ENCODE data around the gene SAMM50.

SAMM50 gene

GRCh38 chr22:44024288-44024921, 69.2 kb downstream of the SAMM50 start, which contains the start of gene PARVB:
Gene PARVB (plus strand): TSS chr22:44024302. CDS start chr22:44024340, 38 bp downstream.
- TF ChIP-seq, protein P1, sequence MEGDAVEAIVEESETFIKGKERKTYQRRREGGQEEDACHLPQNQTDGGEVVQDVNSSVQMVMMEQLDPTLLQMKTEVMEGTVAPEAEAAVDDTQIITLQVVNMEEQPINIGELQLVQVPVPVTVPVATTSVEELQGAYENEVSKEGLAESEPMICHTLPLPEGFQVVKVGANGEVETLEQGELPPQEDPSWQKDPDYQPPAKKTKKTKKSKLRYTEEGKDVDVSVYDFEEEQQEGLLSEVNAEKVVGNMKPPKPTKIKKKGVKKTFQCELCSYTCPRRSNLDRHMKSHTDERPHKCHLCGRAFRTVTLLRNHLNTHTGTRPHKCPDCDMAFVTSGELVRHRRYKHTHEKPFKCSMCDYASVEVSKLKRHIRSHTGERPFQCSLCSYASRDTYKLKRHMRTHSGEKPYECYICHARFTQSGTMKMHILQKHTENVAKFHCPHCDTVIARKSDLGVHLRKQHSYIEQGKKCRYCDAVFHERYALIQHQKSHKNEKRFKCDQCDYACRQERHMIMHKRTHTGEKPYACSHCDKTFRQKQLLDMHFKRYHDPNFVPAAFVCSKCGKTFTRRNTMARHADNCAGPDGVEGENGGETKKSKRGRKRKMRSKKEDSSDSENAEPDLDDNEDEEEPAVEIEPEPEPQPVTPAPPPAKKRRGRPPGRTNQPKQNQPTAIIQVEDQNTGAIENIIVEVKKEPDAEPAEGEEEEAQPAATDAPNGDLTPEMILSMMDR (IDR thresholded peaks at IDR 0.05; ENCODE audit: low read depth, low read length, missing control alignments): no peak
- H3K4me3 ChIP-seq (ENCODE audit: low read depth, low read length): peak within 1 kb of the TSS; percentile 62
- peak within 1 kb of the TSS; percentile 87 for H3K27ac ChIP-seq
- H3K27me3 ChIP-seq (replicated peaks): no peaks in the 10 kb centered on the region
- DNase-seq: no peak
- in situ Hi-C loops (cut with HindIII; ENCODE audit: low pct_ligation_motif_present, low sequenced_read_pairs): no loop called here
- H3K36me3 ChIP-seq (replicated peaks): no peaks in the 10 kb centered on the region

DNA sequence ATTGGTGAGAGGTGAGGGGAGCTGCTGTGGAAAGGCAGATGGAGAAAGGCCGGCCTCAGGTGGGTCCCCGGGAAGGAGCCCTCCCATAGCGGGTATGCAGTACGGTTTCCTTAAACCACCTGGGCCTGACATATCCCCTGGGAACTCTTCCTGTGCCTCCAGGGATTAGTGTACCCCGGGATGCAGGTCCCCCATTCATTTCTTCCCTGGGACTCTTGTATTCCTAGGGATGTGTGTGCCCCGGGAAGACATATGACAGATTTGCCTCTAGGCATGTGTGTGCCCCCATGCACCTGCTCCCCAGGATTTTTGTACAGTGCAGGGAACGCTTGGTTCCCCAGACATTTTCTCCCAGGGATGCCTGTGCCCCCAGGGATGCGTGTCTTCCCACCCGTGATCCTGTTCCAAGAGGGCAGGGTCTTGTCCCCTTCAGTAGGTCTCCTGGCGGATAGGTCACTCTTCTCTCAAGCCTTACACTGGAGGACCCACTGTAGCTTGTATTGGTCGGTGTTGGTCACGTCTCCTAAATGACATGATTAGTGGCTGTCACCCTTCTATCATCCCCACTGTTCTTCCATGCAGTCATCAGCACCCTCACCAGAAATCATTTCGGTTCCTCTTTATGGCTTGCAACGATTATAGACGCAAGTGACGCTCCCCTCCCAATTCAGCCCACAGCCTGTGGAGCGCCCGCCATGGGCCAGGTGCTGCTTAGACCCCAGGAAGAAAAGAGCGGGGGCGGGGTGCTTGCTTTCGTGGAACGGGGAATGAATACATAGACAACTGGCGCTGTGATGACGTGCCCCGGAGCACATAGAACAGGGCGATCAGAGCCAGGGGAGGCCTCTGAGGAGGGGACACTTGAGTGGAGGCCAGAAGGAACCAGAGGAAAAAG, 70.2 kb downstream of the SAMM50 start:
- DNase-seq: no peak
- no peaks in the 10 kb centered on the region for H3K36me3 ChIP-seq (replicated peaks)
- peak overlapping the region; percentile 87 for H3K27ac ChIP-seq
- in situ Hi-C loops (cut with HindIII; ENCODE audit: low pct_ligation_motif_present, low sequenced_read_pairs): no loop called here
- H3K4me3 ChIP-seq (ENCODE audit: low read depth, low read length): peak overlapping the region; percentile 60
- TF ChIP-seq, protein P1 (IDR thresholded peaks at IDR 0.05; ENCODE audit: low read depth, low read length, missing control alignments): no peak
- H3K27me3 ChIP-seq (replicated peaks): no peaks in the 10 kb centered on the region

DNA sequence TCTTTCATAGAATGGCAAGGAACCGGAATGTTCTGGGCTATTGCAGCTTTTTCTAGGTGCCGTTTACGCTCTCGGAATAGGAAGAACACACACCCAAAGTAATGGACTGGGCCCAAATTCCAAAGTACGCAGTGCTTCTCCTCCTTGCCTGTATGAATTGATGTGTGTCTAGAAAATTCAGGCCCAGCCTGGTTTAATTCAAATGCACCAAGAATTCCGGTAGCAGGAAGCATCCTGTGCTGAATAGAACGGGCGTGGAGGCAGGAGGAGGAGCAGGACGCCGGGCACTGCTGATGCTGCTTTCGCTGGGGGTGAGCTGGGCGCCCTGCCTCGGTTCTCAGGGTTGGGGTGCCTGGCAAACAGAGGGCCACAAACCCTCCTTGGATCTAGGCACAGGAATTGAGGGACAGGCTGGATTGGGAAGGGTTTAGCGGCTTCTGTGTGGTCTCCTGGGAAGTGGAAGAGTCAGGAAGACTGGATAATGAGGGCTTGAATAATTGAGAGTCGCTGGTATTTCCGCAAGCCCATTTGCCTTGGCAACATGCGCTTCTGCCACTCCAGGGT, 70.9 kb downstream of the SAMM50 start:
- no peak for DNase-seq
- H3K27ac ChIP-seq: peak overlapping the region; percentile 86
- no peaks in the 10 kb centered on the region for H3K27me3 ChIP-seq (replicated peaks)
- H3K36me3 ChIP-seq (replicated peaks): no peaks in the 10 kb centered on the region
- in situ Hi-C loops (cut with HindIII; ENCODE audit: low pct_ligation_motif_present, low sequenced_read_pairs): no loop called here
- peak overlapping the region; percentile 15 for H3K4me3 ChIP-seq (ENCODE audit: low read depth, low read length)
- TF ChIP-seq, protein P1 (IDR thresholded peaks at IDR 0.05; ENCODE audit: low read depth, low read length, missing control alignments): no peak

GRCh38 chr22:44026630-44027511, 71.6 kb downstream of the SAMM50 start:
- TF ChIP-seq, protein P1 (IDR thresholded peaks at IDR 0.05; ENCODE audit: low read depth, low read length, missing control alignments): no peak
- Histone ChIP-seq H3K36me3 (replicated peaks) (no peaks in the 10 kb centered on the region), H3K27me3 (replicated peaks) (no peaks in the 10 kb centered on the region), H3K27ac (peak overlapping the region; percentile 86), H3K4me3 (ENCODE audit: low read depth, low read length) (peak overlapping the region; percentile 15)
- in situ Hi-C loops (cut with HindIII; ENCODE audit: low pct_ligation_motif_present, low sequenced_read_pairs): no loop called here
- DNase-seq: peak; percentile 84

DNA sequence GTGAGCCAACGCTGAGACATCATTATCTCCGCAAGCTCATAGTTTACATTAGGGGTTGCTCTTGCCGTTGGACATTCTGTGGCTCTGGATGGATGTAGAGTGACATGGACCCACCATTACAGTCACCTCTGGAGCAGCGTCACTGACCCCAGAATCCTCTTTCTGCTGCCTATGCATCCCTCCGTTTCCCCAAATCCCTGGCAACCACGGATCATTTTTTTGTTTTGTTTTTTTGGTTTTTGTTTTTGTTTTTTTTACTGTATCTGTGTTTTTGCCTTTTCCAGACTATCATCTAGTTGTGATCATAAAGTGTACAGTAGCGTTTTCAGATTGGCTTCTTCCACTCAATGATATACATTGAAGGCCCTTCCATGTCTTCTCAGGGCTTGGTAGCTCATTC, 72.8 kb downstream of the SAMM50 start:
- no peak for DNase-seq
- TF ChIP-seq, protein P1 (IDR thresholded peaks at IDR 0.05; ENCODE audit: low read depth, low read length, missing control alignments): no peak
- in situ Hi-C loops (cut with HindIII; ENCODE audit: low pct_ligation_motif_present, low sequenced_read_pairs): no loop called here

More for the DNA sequence above, 72.8 kb downstream of the SAMM50 start:
- Histone ChIP-seq H3K27me3 (replicated peaks) (no peaks in the 10 kb centered on the region), H3K27ac (no peak overlapping the region), H3K36me3 (replicated peaks) (no peaks in the 10 kb centered on the region), H3K4me3 (ENCODE audit: low read depth, low read length) (no peak overlapping the region)

All from brain microvascular endothelial cell (primary cell).